ENCODE data around the gene ZNF436. TPM values are rescaled to one million over a fixed set of nuclear protein-coding genes. Genes with fewer than 3 reads are reported as not detected.

Gene ZNF436
- total RNA-seq, 1 donor from 2014 or later = 15.4 TPM

DNA sequence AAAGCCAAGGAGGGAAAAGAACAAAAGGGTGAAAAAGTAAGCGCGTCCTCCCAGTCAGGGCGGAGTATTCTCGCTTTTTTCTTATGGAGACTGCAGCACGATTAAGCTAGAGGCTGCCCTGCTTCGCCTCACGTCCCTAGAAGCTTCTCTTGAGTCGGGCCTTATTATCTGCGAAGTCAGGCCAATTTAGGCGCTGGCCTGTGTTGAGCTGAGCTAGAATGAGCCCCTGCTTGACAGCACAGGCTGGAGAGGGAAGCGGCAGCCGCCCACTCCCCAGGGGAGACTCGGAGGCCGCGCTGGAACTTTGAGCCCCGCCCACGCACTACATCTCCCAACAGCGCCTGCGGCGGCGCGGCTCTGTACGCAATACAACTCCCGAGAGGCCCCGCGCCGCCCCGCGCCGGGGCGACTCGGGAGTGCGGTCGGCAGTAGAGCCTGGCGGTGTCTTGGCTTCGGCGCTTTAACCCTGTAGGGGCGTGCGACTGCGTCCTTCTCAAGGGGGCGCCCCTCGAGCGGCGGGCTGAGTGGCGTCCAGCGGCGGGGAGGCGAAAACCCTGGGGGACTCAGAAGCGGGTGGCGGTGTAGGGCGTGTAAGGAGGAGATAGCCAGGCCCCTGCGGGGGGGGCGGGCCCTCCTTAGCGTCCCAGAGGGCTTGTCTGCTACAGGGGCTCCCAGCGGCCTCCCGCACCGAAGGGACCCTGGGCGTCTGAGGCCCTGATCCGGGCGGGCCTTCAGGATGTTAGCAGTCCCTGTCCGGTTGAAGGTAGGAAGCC is 888 bp downstream of the ZNF436 start:
- Histone ChIP-seq H3K27me3 (peaks cover 38% of the 10 kb centered on the region), H3K4me2 (peak overlapping the region; percentile 93), H4K20me1 (ENCODE audit: low read depth) (peaks cover 21% of the 10 kb centered on the region), H3K9ac (peak overlapping the region; percentile 49), H3K4me3 (peak overlapping the region; percentile 79), H3K27ac (peak overlapping the region; percentile 89), H3K9me3 (ENCODE audit: low read depth) (peaks cover 11% of the 10 kb centered on the region), H3F3A (ENCODE audit: low read depth) (peaks cover 55% of the 10 kb centered on the region), H3K36me3 (peaks cover 5% of the 10 kb centered on the region), H3K79me2 (ENCODE audit: low read depth) (peaks cover 20% of the 10 kb centered on the region), H3K4me1 (peaks cover 40% of the 10 kb centered on the region), H2AFZ (replicated peaks) (peak overlapping the region; percentile 93)
- Mint-ChIP-seq H3K27me3 (ENCODE audit: insufficient read depth, low read depth) (peaks cover 5% of the 10 kb centered on the region), H3K4me1 (peaks cover 63% of the 10 kb centered on the region), H3K36me3 (peaks cover 43% of the 10 kb centered on the region), H3K9me3 (peaks cover 32% of the 10 kb centered on the region), H3K4me3 (peak overlapping the region; percentile 96), H3K27ac (peak overlapping the region; percentile 99)
- DNase-seq (ENCODE audit: low spot score) = peak; percentile 99
- TF ChIP-seq EZH2 (IDR thresholded peaks at IDR 0.05) (peak; percentile 10), EZH2phosphoT487 (IDR thresholded peaks at IDR 0.05) (no peak)
- TF ChIP-seq, protein P1, sequence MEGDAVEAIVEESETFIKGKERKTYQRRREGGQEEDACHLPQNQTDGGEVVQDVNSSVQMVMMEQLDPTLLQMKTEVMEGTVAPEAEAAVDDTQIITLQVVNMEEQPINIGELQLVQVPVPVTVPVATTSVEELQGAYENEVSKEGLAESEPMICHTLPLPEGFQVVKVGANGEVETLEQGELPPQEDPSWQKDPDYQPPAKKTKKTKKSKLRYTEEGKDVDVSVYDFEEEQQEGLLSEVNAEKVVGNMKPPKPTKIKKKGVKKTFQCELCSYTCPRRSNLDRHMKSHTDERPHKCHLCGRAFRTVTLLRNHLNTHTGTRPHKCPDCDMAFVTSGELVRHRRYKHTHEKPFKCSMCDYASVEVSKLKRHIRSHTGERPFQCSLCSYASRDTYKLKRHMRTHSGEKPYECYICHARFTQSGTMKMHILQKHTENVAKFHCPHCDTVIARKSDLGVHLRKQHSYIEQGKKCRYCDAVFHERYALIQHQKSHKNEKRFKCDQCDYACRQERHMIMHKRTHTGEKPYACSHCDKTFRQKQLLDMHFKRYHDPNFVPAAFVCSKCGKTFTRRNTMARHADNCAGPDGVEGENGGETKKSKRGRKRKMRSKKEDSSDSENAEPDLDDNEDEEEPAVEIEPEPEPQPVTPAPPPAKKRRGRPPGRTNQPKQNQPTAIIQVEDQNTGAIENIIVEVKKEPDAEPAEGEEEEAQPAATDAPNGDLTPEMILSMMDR (IDR thresholded peaks at IDR 0.05) = peak; percentile 56

DNA sequence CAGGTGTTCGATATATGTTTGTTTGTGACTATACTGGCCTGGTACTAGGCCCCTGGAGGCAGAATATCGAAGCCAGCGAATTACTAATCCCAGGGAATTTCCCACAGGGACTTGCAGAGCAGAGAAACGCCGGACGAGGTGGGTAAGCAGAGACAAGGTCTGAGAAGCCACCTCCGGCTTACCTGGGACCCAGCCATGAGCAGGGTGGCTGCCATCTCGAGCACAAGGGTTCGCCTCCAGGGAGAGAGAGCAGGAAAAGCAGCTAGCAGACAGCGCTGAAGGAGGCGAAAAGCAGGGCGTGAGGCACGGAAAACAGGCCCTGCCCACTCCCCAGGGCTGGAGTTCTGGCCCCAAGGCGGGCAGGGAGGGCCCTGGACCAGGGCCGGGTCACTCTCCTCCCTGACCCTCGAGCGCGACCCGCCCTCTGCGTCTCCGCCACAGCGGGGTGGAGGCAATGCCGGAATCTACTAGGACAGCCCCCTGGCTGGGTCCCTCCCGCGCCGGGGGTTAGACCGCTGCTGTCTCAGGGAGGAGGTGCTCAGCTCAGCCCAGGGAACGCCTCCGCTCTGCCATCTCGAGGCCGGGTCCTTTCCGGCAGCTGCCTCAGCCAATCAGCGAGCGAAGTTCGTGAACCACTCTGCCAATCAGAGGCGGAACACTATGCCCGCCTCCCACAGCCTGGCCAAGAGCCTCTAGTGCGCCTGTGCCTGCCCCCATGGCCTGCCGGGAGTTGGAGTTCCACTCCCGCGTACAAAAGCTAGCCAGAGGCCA is 1.7 kb downstream of the ZNF436 start:
- H3K27me3 ChIP-seq = peaks cover 31% of the 10 kb centered on the region
- peak overlapping the region; percentile 93 for H2AFZ ChIP-seq (replicated peaks)
- H3K36me3 Mint-ChIP-seq = peaks cover 50% of the 10 kb centered on the region
- peak overlapping the region; percentile 15 for H3K9ac ChIP-seq
- peaks cover 55% of the 10 kb centered on the region for H3F3A ChIP-seq (ENCODE audit: low read depth)
- peak overlapping the region; percentile 89 for H3K27ac ChIP-seq
- peak overlapping the region; percentile 96 for H3K4me3 Mint-ChIP-seq
- H3K36me3 ChIP-seq = peaks cover 12% of the 10 kb centered on the region
- peak overlapping the region; percentile 93 for H3K4me2 ChIP-seq
- H3K4me1 ChIP-seq = peaks cover 33% of the 10 kb centered on the region
- TF ChIP-seq, protein P1 (IDR thresholded peaks at IDR 0.05) = no peak
- TF ChIP-seq EZH2 (IDR thresholded peaks at IDR 0.05) (no peak), EZH2phosphoT487 (IDR thresholded peaks at IDR 0.05) (no peak)
- peaks cover 19% of the 10 kb centered on the region for H3K9me3 ChIP-seq (ENCODE audit: low read depth)
- peaks cover 21% of the 10 kb centered on the region for H4K20me1 ChIP-seq (ENCODE audit: low read depth)
- H3K4me3 ChIP-seq = peak overlapping the region; percentile 79
- peaks cover 11% of the 10 kb centered on the region for H3K27me3 Mint-ChIP-seq (ENCODE audit: insufficient read depth, low read depth)
- DNase-seq (ENCODE audit: low spot score) = peak; percentile 100
- H3K9me3 Mint-ChIP-seq = peaks cover 40% of the 10 kb centered on the region
- peaks cover 20% of the 10 kb centered on the region for H3K79me2 ChIP-seq (ENCODE audit: low read depth)
- H3K27ac Mint-ChIP-seq = peak overlapping the region; percentile 99
- peaks cover 56% of the 10 kb centered on the region for H3K4me1 Mint-ChIP-seq

DNA sequence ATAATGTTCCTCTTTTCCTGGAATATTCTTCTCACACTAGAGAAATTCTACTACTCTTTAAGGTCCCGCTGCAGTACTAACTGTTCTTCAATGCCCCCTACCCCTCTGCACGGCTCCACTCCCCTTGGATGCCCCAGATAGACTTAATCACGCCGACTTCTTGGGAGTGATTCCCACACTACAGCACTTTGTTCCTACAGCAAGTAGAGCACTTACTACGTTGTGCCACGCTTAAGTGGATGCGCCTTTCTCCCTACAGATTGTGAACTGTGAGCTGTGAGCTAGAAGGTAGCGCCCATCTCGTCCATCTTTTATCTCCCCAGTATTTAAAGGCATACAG is 2.2 kb downstream of the ZNF436 start:
- Histone ChIP-seq H4K20me1 (ENCODE audit: low read depth) (peaks cover 20% of the 10 kb centered on the region), H3K4me1 (peaks cover 28% of the 10 kb centered on the region), H3K27me3 (peaks cover 25% of the 10 kb centered on the region), H3K27ac (no peak overlapping the region), H3K4me3 (peak overlapping the region; percentile 79), H3F3A (ENCODE audit: low read depth) (peaks cover 54% of the 10 kb centered on the region), H2AFZ (replicated peaks) (peak overlapping the region; percentile 56), H3K79me2 (ENCODE audit: low read depth) (peaks cover 20% of the 10 kb centered on the region), H3K9me3 (ENCODE audit: low read depth) (peaks cover 24% of the 10 kb centered on the region), H3K9ac (no peak overlapping the region), H3K4me2 (peak overlapping the region; percentile 80), H3K36me3 (peaks cover 17% of the 10 kb centered on the region)
- Mint-ChIP-seq H3K9me3 (peaks cover 45% of the 10 kb centered on the region), H3K27ac (peak overlapping the region; percentile 42), H3K36me3 (peaks cover 54% of the 10 kb centered on the region), H3K4me1 (peaks cover 52% of the 10 kb centered on the region), H3K4me3 (peak overlapping the region; percentile 96), H3K27me3 (ENCODE audit: insufficient read depth, low read depth) (peaks cover 11% of the 10 kb centered on the region)
- TF ChIP-seq, protein P1 (IDR thresholded peaks at IDR 0.05) = no peak
- TF ChIP-seq EZH2 (IDR thresholded peaks at IDR 0.05) (no peak), EZH2phosphoT487 (IDR thresholded peaks at IDR 0.05) (no peak)
- DNase-seq (ENCODE audit: low spot score) = peak; percentile 24
